Tongue (tissue), 2 donors: ENCODE results near the gene EP400. TPM values are rescaled to one million over a fixed set of nuclear protein-coding genes. Genes with fewer than 3 reads are reported as not detected.

Source experiments
- DNase-seq: peaks from one replicate; pipeline ENCODE4 v3.0.0-alpha.2; 2015
- total RNA-seq: library from RNA; depleted of rRNA; stranded (reverse); fragments of >200 nt; gene quantifications from one replicate; pipeline ENCODE4 v1.2.3, GENCODE V29; 2014

EP400 gene
- total RNA-seq, 1 donor from 2014 or later = 20.3 TPM

DNA sequence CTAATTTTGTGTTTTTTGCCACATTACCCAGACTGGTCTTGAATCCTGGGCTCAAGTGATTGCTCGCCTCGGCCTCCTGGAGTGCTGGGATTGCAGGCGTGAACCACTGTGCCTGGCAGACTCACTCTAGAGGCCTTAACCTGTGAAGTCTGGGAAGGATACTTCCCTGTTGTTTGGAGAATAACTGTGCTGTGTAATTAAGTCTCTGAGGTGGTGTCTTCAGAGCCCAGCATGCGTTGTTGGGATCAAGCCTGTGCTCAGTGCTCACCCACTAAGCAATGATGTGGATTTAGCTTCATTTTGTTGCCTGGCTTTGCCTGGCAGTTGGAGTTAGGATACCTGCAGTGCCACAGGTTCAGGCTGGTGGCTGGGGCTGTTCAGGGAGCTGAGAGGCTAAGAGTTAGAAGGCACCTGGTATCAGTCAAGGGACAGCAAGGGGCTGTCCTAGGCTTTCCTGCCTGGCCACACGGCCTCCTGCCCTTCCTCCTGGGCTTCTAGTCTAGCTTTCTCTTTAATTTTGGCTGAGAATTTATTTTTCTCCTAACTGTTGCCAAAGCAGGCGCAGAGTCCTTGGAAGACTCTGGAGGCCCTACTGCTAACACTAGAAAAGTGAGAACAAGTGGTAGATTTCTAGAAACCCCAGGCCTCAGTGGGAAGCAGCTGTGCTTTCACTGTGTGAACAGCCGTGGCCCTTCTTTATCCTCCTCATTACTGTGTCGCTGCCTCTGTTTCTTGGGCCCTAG, 38.5 kb downstream of the EP400 start:
- no peak for DNase-seq

- DNase-seq = no peak
These were observed 39.3 kb downstream of the EP400 start for GRCh38 chr12:131989021-131989420.

- no peak for DNase-seq
These were observed 40.6 kb downstream of the EP400 start for GRCh38 chr12:131990066-131990979.

- DNase-seq = no peak
These were observed 41.2 kb downstream of the EP400 start for GRCh38 chr12:131990980-131991305.

GRCh38 chr12:131991816-131992430, 42.2 kb downstream of the EP400 start:
- DNase-seq = no peak

DNA sequence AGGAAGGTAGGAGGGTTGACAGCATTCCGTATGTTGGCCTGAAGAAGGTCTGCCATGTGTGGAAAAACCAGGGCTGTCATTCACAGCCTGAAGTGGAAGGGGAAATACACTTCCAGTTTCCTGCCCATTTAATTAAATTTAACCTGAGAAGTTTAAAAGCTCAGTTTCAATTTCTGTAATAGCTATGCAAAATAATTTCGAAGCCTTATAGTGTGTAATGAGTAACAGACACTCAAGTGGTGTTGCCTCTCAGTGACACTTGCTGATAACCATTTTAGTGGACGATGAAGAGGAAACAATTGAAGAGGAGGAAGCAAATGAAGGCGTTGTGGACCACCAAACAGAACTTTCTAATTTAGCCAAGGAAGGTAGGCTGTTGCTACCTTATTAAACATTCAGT, 44.8 kb downstream of the EP400 start:
- no peak for DNase-seq

- no peak for DNase-seq
These were observed 50.6 kb downstream of the EP400 start for GRCh38 chr12:132000286-132000872.

GRCh38 chr12:132003846-132004245, 54.1 kb downstream of the EP400 start:
- DNase-seq = no peak

- DNase-seq = no peak
These were observed 55.2 kb downstream of the EP400 start for GRCh38 chr12:132004946-132005345.

GRCh38 chr12:132006056-132006680, 56.4 kb downstream of the EP400 start:
- no peak for DNase-seq

- DNase-seq = no peak
These were observed 57.3 kb downstream of the EP400 start for GRCh38 chr12:132007041-132007440.

- DNase-seq = no peak
These were observed 59.7 kb downstream of the EP400 start for GRCh38 chr12:132009336-132009859.

DNA sequence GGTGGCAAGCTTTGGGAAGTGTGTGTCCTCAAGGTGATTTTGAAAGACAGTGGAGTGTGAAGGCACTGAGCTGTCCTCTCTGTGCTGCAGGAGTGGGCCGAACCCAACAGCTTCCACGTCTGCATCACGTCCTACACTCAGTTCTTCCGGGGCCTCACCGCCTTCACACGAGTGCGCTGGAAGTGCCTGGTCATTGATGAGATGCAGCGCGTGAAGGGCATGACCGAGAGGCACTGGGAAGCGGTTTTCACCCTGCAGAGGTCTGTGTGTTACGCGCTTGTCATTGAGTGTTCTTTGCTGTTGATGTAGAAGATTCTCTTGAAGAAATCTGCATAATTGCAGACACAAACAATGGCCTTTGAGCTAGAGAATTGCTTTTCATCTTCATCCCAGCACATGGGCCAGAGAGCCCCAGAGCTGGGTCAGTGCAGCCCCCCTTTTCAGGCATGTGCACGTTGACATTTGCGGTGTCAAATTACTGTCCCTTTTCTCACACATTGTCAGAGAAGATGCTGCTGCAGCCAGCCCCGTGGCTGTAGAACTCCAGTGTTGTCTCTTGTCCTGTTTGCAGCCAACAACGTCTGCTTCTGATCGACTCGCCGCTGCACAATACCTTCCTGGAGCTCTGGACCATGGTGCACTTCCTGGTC, 63.3 kb downstream of the EP400 start:
- DNase-seq = no peak

DNA sequence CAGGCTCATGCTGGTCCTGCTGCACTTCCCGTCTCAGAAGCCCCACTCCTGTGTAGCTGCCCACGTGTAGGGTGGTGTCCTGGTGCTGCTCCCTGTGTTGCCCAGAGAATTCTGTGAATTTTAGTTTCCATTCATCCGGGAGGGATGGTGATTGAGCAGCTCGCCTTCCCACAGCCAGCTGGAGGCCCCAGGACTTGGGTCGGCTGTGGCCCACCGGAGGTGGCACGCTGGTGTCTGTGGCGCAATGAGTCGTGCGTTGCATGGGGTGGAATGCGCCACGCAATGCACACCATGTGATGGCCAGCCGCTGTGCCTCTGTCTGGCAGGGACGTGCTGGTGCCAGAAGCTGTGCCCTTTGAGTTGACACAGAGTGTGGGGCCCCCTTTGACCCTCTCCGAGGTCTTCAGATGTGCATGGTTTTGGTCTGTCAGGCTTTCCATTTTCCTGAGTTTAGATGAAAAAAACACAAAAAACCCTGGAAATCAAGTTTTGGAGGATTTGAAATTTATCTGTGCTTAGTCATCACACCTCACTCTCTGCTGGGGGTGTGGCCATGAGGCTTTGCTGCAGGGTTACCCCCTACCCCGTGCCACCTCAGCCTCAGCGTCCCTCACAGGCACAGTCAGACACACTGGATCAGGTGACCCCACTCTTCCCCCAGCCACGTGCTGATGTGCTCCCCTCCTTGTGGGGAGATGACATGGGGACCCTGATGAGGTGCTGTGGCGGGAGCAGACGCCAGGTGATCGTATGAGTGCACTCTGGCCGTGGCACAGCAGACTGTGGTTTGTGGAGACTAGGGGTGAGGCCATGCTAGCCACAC, 64.6 kb downstream of the EP400 start:
- no peak for DNase-seq

DNA sequence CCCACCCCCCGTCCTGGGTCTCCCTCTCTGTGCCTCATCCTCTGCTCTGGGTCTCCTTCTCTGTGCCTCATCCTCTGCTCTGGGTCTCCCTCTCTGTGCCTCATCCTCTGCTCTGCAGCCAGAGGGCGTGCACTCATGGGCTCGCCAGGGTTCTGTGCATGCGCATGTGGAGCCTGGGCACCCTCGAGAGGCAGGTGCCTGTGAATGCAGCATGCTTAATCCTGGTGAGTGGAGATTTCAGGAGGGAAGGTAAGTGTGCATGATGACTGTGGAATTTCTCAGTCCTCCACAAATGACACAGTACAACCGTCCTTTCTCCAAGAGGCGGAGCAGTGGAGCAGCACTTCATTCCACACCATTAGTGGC, 65.2 kb downstream of the EP400 start:
- no peak for DNase-seq

DNA sequence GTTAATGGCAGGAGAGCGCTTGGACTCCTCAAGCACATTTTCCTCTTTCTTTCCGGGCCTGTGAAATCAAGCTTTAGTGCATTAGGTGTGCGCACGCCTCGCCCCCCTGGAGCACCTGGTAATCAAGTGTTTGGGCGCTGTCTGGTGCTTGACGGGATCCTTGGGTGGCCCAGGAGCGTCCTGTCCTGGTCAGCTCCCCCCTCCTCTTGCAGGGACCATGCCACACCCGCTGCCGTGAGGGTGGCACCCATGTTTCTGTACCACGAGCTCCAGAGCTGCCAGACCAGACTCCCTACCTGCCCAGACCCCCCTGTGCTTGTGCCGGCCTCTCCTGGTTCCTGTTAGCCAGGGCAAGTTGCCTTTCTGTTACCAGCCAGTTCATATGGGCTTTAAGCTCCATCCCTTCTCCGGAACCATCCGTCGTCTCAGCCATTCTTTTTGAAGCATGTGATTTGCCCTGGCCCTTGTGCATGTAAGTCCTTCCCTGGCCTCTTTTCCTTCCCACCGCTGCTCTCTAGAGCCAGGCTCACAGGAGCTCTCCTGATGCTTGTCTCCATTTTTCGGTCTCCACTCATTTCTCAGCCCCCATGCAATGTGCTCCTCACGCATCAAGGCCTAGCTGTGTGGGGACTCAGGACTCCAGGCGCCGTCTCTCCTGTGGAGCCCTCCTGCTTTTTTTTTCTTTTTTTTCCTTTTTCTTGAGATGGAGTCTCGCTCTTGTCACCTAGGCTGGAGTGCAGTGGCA, 66.1 kb downstream of the EP400 start:
- no peak for DNase-seq

GRCh38 chr12:132018193-132018916, 68.6 kb downstream of the EP400 start:
- DNase-seq = no peak

DNA sequence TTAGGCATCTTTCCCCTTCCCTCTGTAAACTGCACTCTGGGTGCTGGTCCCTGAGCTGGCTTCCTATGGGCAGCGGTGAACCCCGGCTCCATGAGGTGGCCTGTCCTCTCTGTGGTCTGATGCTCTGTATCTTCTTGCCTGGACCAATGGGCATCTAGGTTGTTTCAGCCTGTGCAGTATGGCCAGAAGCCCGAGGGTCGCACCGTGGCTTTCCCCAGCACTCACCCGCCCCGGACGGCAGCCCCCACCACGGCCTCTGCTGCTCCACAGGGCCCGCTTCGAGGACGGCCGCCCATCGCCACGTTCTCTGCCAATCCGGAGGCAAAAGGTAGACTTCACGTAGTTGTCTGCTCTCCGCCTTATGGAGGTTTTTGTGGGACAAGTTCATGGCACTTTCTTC, 70.1 kb downstream of the EP400 start:
- no peak for DNase-seq

DNA sequence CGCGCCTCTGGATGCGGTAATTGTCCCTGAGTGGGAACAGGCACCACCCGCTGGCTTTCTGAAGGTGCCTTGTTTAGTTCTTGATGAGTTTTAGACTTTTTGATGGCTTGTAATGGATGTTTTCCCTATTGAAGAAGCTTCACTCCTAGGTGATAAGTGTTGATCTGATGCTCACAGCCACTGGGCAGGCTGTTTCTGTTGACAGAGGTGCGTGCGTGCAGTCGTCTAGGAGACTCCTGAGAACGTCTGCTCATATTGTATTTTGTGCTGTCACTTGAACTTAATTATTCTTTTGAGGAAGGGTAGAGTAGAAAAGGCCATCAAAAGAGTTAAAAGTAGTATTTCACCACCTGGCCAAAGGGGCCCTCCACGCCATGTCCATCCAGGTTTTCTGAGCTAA, 70.5 kb downstream of the EP400 start:
- no peak for DNase-seq
